Chondrocyte (in vitro differentiated cells): Measurements from ENCODE around the gene PCDHGC4. TPM values are rescaled to one million over a fixed set of nuclear protein-coding genes. Genes with fewer than 3 reads are reported as not detected.

Experiments used
- DNase-seq: peaks from one replicate; pipeline ENCODE4 v3.0.0; 2021; ENCODE audit warnings: mixed read lengths, low spot score
- H3K27ac Mint-ChIP-seq: one replicate; pipeline ENCODE4 v1.8.0; 2021; ENCODE audit warnings: mild to moderate bottlenecking, moderate library complexity, mixed read lengths; ENCODE audit not compliant: unreplicated experiment
- H3K27me3 Mint-ChIP-seq: 2 replicates; pipeline ENCODE4 v1.8.0; 2021; ENCODE audit warnings: low read depth, mixed read lengths
- H3K36me3 Mint-ChIP-seq: 2 replicates; pipeline ENCODE4 v1.8.0; 2021; ENCODE audit warnings: low read depth, mixed read lengths
- H3K4me1 Mint-ChIP-seq: 2 replicates; pipeline ENCODE4 v1.8.0; 2021; ENCODE audit warnings: low read depth, mild to moderate bottlenecking, mixed read lengths
- H3K4me3 Mint-ChIP-seq: one replicate; pipeline ENCODE4 v1.8.0; 2021; ENCODE audit warnings: mild to moderate bottlenecking, moderate library complexity, mixed read lengths; ENCODE audit not compliant: unreplicated experiment
- H3K9me3 Mint-ChIP-seq: 2 replicates; pipeline ENCODE4 v1.8.0; 2021; ENCODE audit warnings: low read depth, mixed read lengths
- CTCF ChIP-seq: fragments of 200-600 bp; sonication (generic); IDR thresholded peaks from 2 replicates; pipeline ENCODE4 v1.5.0; 2021; ENCODE audit warnings: antibody characterized with exemption, mild to moderate bottlenecking, moderate library complexity
- total RNA-seq: library from RNA; stranded (reverse); gene quantifications from 3 replicates; pipeline ENCODE4 v1.2.1, GENCODE V29; 2021

PCDHGC4 gene
- total RNA-seq, 1 donor from 2014 or later: 1.1 TPM

- Mint-ChIP-seq H3K4me1 (peaks cover 71% of the 10 kb centered on the region), H3K27ac (peak overlapping the region; percentile 8)
Measured at GRCh38 chr5:141478321-141478945, 6.4 kb upstream of the PCDHGC4 start.

DNA sequence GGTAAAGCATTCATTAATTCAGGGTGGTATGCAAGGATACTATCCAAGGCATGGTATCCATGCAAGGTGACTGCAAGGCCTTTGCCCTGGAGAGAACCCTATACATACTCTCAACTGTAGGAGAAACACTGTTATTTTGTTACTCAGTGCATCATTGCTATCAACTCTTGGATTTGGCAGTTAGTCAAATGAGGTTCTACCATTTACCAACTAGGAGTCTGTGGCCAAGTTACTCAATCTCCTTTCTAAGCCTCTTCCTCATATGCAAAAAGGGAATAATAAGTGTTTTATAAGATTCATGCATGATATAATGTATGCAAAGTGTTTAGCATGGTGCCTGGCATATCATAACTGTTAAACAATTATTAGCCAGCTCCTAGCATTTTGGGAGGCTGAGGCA lies 5.1 kb upstream of the PCDHGC4 start:
- H3K27ac Mint-ChIP-seq: no peak overlapping the region
- peaks cover 81% of the 10 kb centered on the region for H3K4me1 Mint-ChIP-seq
- peaks cover 4% of the 10 kb centered on the region for H3K36me3 Mint-ChIP-seq
- H3K9me3 Mint-ChIP-seq: no peaks in the 10 kb centered on the region
- H3K27me3 Mint-ChIP-seq: no peaks in the 10 kb centered on the region
- H3K4me3 Mint-ChIP-seq: no peak overlapping the region
- no peak for DNase-seq
- TF ChIP-seq CTCF: no peak

More at GRCh38 chr5:141478321-141478945, 6.4 kb upstream of the PCDHGC4 start:
- no peak for TF ChIP-seq CTCF
- Mint-ChIP-seq H3K36me3 (peaks cover 4% of the 10 kb centered on the region), H3K4me3 (peak overlapping the region; percentile 95), H3K9me3 (no peaks in the 10 kb centered on the region), H3K27me3 (no peaks in the 10 kb centered on the region)
- DNase-seq: no peak

DNA sequence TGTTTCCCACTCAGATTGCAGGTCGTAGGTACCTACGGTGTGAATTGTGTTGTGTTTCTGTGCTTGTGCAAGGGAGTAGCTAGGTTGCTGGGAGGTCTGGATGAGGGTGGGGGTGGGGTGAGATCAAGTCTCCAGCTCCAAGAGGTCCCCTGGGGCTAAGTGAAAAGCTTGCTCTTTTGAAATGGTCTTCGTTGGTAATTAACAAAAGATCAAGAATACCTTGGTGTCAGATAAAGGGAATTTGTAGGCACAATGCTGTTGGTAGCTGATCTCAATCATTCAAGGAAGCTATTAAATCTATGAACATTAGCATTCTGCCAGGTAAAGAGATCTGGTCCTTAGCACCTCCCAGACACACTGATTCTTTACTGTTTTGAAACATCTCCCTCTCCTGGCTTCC lies 928 bp upstream of the PCDHGC4 start:
- H3K27ac Mint-ChIP-seq: no peak overlapping the region
- peaks cover 4% of the 10 kb centered on the region for H3K36me3 Mint-ChIP-seq
- H3K4me1 Mint-ChIP-seq: peaks cover 55% of the 10 kb centered on the region

GRCh38 chr5:141484310-141484640 lies 555 bp upstream of the PCDHGC4 start:
- Mint-ChIP-seq H3K27me3 (no peaks in the 10 kb centered on the region), H3K4me1 (peaks cover 56% of the 10 kb centered on the region), H3K36me3 (peaks cover 4% of the 10 kb centered on the region), H3K9me3 (no peaks in the 10 kb centered on the region), H3K4me3 (peak overlapping the region; percentile 50), H3K27ac (no peak overlapping the region)
- DNase-seq: no peak
- TF ChIP-seq CTCF: no peak

More for the DNA sequence above, 928 bp upstream of the PCDHGC4 start:
- Mint-ChIP-seq H3K4me3 (no peak overlapping the region), H3K9me3 (no peaks in the 10 kb centered on the region), H3K27me3 (no peaks in the 10 kb centered on the region)
- TF ChIP-seq CTCF: no peak
- no peak for DNase-seq

GRCh38 chr5:141485321-141486055 lies 658 bp downstream of the PCDHGC4 start:
- TF ChIP-seq CTCF: no peak
- peaks cover 2% of the 10 kb centered on the region for H3K36me3 Mint-ChIP-seq
- no peak overlapping the region for H3K27ac Mint-ChIP-seq
- peaks cover 50% of the 10 kb centered on the region for H3K4me1 Mint-ChIP-seq
- no peaks in the 10 kb centered on the region for H3K9me3 Mint-ChIP-seq
- peak overlapping the region; percentile 50 for H3K4me3 Mint-ChIP-seq
- H3K27me3 Mint-ChIP-seq: no peaks in the 10 kb centered on the region
- DNase-seq: no peak
